HEK293T (cell line): ENCODE data around the gene P2RX7.
A peak's percentile ranks its signal among the peaks of the same experiment; 100 is the strongest.

Experiments used
- ARNT ChIP-seq: fragments of 450-650 bp; IDR thresholded peaks from 2 replicates; pipeline ENCODE4 v1.6.1; 2017; ENCODE audit warnings: mild to moderate bottlenecking
- L3MBTL2 ChIP-seq: fragments of 450-650 bp; conservative IDR thresholded peaks from 2 replicates; pipeline ENCODE4 v1.6.1; 2016; ENCODE audit warnings: mild to moderate bottlenecking
- SP1 ChIP-seq: fragments of 450-650 bp; IDR thresholded peaks from 2 replicates; pipeline ENCODE4 v1.6.1; 2017

DNA sequence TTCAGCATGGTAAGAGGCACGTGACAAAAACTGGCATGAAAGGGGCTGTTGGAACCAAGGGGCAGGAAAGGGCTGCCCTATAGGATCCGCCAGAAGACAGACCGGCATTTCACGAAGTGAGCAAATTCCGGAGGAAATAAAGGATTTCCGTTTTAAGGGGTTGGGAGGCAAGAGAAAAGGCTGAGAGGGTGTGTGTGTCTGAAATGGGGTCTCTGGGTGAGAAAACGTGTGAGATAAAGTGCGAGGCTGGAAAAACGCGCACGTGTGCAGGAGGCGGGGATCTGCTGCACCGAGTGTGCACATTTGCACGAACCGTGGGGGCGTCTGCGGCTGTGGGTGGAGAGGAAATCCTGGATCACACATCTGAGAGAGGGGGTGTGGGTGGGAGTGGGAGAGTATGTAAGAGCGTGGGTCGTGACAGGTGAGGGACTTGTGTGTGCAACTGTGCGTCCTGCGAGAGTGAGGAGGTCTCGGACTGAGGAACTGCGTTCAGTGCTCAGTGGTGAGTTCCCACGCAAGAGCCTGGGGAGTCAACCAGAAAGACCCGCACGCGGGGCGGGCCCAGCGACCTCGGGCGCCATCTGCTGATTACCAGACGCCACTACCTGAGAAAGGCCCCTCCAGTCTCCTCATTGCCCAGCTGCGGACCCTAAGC lies 37.0 kb upstream of the P2RX7 start:
- no peak for TF ChIP-seq ARNT
- TF ChIP-seq L3MBTL2: peak; percentile 82
- no peak for TF ChIP-seq SP1
